Transverse colon (tissue), 4 donors: ENCODE results near the gene NACA. TPM values are rescaled to one million over a fixed set of nuclear protein-coding genes. Genes with fewer than 3 reads are reported as not detected.
A peak's percentile ranks its signal among the peaks of the same experiment; 100 is the strongest.

ENCODE experiments used
- DNase-seq: peaks from one replicate; pipeline ENCODE4 v3.0.0-alpha.2; 2019
- H3K27ac ChIP-seq, 4 donors: fragments of 200-600 bp; sonication (generic); 2 replicates each; pipeline ENCODE4 v1.5.1; 2016 to 2018; ENCODE audit warnings: inconsistent platforms in 4 of 4
- H3K27me3 ChIP-seq: fragments of 200-600 bp; sonication (generic); 2 replicates; pipeline ENCODE4 v1.5.1; 2017; ENCODE audit warnings: inconsistent platforms
- H3K36me3 ChIP-seq, 4 donors: fragments of 200-600 bp; sonication (generic); 2 replicates each; pipeline ENCODE4 v1.5.1; 2017 to 2019; ENCODE audit warnings: inconsistent platforms in 4 of 4
- H3K4me1 ChIP-seq, 4 donors: fragments of 200-600 bp; sonication (generic); 2 replicates each; pipeline ENCODE4 v1.5.1; 2017 to 2020; ENCODE audit warnings: inconsistent platforms in 4 of 4
- H3K4me3 ChIP-seq, 4 donors: fragments of 200-600 bp; sonication (generic); 1 replicate in 1 of 4; 2 replicates in 3 of 4; pipeline versions ENCODE4 v1.5.1 to v1.6.1; 2017 to 2019; ENCODE audit warnings: inconsistent platforms in 4 of 4
- H3K9me3 ChIP-seq, 2 donors: fragments of 200-600 bp; sonication (generic); 2 replicates each; pipeline ENCODE4 v1.5.1; 2017 to 2019; ENCODE audit warnings: inconsistent platforms in 2 of 2
- EP300 ChIP-seq: sonication (generic); formaldehyde crosslinking; IDR thresholded peaks from one replicate; pipeline ENCODE4 v1.6.1; 2017; ENCODE audit warnings: antibody characterized with exemption, low read depth
- POLR2A ChIP-seq: fragments of 450-650 bp; IDR thresholded peaks from one replicate; pipeline ENCODE4 v1.6.1; 2016; ENCODE audit warnings: antibody characterized with exemption, mild to moderate bottlenecking, moderate library complexity
- POLR2AphosphoS5 ChIP-seq, 3 donors: sonication (generic); formaldehyde crosslinking; IDR thresholded peaks; one replicate each; pipeline ENCODE4 v1.6.1; 2016; ENCODE audit warnings: antibody characterized with exemption in 3 of 3
- WGBS, 2 donors: methylation state at CpG; one replicate each; pipeline ENCODE4 v1.1.5; 2018; ENCODE audit warnings: low coverage in 1 of 2; 5-methylcytosine and 5-hydroxymethylcytosine counted together
- in situ Hi-C, 4 donors: fragments of 200-750 bp; cut with MboI; loops; one replicate each; pipeline versions ENCODE4 v1.15.0 to v1.15.1; 2017; ENCODE audit warnings: low sequenced_read_pairs in 3 of 4, low pct_ligation_motif_present in 1 of 4, low pct_unique_long_range_greater_than_20kb in 1 of 4
- intact Hi-C: fragments of 100-400 bp; cut with DNase I; formaldehyde crosslinking; loops from one replicate; pipeline ENCODE4 v1.15.1; 2023; ENCODE audit warnings: low total_unique reads
- total RNA-seq, 4 donors: library from RNA; depleted of rRNA; stranded (reverse); fragments of >200 nt; gene quantifications; one replicate each; pipeline ENCODE4 v1.1.0, GENCODE V29; 2016
- TF ChIP-seq, protein P1 (sequence below), 5 experiments: fragments of 200-600 bp in 3 of 5; fragments of 450-650 bp in 2 of 5; sonication (generic) in 3 of 5; IDR thresholded peaks; 1 replicate in 2 of 5; 2 replicates in 3 of 5; pipeline ENCODE4 v1.5.1; 2016 to 2017; ENCODE audit warnings: antibody characterized with exemption in 5 of 5, inconsistent platforms in 3 of 5, mild to moderate bottlenecking in 2 of 5, moderate library complexity in 1 of 5

Gene NACA
- total RNA-seq, 4 donors from 2014 or later = 187 to 1,049 (median 756) TPM

DNA sequence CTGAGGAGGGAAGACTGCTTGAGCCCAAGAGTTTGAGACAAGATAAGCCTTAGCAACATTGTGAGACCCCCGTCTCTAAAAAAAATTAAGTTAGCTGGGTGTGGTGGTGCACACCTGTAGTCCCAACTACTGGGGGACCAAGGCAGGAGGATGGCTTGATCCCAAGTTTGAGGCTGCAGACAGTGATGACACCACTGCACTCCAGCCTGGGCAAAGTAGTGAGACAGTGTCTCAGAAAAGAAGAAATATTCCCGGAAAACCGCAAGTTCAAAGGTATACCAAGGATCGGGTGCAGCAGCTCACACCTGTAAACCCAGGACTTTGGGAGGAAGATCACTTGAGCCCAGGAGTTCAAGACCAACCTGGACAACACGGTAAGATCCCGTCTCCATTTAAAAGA is 42.8 kb downstream of the NACA start:
- TF ChIP-seq, protein P1, sequence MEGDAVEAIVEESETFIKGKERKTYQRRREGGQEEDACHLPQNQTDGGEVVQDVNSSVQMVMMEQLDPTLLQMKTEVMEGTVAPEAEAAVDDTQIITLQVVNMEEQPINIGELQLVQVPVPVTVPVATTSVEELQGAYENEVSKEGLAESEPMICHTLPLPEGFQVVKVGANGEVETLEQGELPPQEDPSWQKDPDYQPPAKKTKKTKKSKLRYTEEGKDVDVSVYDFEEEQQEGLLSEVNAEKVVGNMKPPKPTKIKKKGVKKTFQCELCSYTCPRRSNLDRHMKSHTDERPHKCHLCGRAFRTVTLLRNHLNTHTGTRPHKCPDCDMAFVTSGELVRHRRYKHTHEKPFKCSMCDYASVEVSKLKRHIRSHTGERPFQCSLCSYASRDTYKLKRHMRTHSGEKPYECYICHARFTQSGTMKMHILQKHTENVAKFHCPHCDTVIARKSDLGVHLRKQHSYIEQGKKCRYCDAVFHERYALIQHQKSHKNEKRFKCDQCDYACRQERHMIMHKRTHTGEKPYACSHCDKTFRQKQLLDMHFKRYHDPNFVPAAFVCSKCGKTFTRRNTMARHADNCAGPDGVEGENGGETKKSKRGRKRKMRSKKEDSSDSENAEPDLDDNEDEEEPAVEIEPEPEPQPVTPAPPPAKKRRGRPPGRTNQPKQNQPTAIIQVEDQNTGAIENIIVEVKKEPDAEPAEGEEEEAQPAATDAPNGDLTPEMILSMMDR (IDR thresholded peaks at IDR 0.05) = no peak
- TF ChIP-seq POLR2A = no peak
- 69% methylated on average over 6 of the region's 6 CpGs; no CpG with 5 or more reads in 1 of the 2 donors for WGBS, 2 donors
- no peaks in the 10 kb centered on the region for H3K36me3 ChIP-seq
- no peak overlapping the region for H3K4me3 ChIP-seq
- in situ Hi-C loops (no loop called here), intact Hi-C loops (no loop called here)
- peaks cover 18 to 81% (median 57%) of the 10 kb centered on the region in 4 donors for H3K4me1 ChIP-seq
- no peaks in the 10 kb centered on the region for H3K27me3 ChIP-seq
- no peak for DNase-seq
- peak overlapping the region in 2 of 4 donors; percentile 100 for H3K27ac ChIP-seq
- H3K9me3 ChIP-seq = no peaks in the 10 kb centered on the region

DNA sequence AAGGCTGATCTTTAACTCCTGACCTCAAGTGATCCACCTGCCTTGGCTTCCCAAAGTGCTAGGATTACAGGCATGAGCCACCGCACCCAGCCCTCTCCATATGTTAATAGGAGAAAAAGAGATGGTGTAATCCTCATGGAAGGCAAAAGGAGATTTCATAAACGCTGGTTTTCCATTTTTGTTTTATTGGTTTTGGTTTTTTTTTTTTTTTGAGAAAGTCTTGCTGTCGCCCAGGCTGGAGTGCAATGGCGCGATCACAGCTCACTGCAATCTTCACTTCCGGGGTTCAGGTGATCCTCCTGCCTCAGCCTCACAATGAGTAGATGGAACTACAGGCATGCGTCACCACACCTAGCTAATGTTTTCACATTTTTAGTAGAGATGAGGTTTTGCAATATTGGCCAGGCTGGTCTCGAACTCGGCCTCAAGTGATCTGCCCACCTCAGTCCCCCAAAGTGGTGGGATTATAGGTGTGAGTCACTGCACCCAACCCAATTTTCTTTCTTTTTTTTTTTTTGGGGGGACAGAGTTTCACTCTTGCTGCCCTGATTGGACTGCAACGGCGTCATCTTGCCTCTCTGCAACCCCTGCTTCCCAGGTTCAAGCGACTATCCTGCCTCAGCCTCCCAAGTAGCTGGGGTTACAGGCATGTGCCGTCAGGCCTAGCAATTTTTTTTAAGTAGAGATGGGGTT is 45.1 kb downstream of the NACA start:
- intact Hi-C loops = no loop called here
- Histone ChIP-seq H3K27me3 (no peaks in the 10 kb centered on the region), H3K4me1 (peaks cover 25 to 88% (median 65%) of the 10 kb centered on the region in 4 donors), H3K9me3 (no peaks in the 10 kb centered on the region), H3K36me3 (no peaks in the 10 kb centered on the region), H3K4me3 (no peak overlapping the region), H3K27ac (no peak overlapping the region)
- DNase-seq = no peak
- TF ChIP-seq POLR2A (no peak), EP300 (no peak), POLR2AphosphoS5 (IDR thresholded peaks at IDR 0.05) (no peak)
- TF ChIP-seq, protein P1 (IDR thresholded peaks at IDR 0.05) = no peak
- in situ Hi-C loops = no loop called here
- 75 to 86% methylated on average over 6 to 13 of the region's 13 CpGs for WGBS, 2 donors

DNA sequence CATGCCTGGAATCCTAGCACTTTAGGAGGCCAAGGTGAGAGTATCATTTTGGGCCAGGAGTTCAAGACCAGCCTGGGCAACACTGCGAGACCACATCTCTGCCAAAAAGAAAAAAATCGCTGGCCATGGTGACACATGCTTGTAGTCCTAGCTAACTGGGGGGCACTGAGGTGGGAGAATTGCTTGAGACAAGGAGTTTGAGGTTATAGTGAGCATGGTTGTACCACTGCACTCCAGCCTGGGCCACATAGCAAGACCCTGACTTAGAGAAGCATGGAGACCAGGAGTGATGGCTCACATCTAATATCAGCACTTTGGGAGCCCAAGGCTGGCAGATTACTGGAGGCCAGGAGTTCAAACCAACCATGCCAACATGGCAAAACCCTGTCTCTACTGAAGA is 46.2 kb downstream of the NACA start:
- 89% methylated on average over 2 of the region's 2 CpGs; no CpG with 5 or more reads in 1 of the 2 donors for WGBS, 2 donors
- no peak overlapping the region for H3K4me3 ChIP-seq
- H3K36me3 ChIP-seq = no peaks in the 10 kb centered on the region
- TF ChIP-seq POLR2AphosphoS5 (IDR thresholded peaks at IDR 0.05) = no peak
- no peak for TF ChIP-seq POLR2A
- TF ChIP-seq, protein P1 (IDR thresholded peaks at IDR 0.05) = no peak
- no peak for TF ChIP-seq EP300
- H3K4me1 ChIP-seq = peaks cover 25 to 85% (median 59%) of the 10 kb centered on the region in 4 donors
- peak overlapping the region in 2 of 4 donors; percentile 75 to 80 for H3K27ac ChIP-seq
- DNase-seq = no peak
- H3K27me3 ChIP-seq = no peaks in the 10 kb centered on the region
- intact Hi-C loops = no loop called here
- in situ Hi-C loops = no loop called here
- no peaks in the 10 kb centered on the region for H3K9me3 ChIP-seq

DNA sequence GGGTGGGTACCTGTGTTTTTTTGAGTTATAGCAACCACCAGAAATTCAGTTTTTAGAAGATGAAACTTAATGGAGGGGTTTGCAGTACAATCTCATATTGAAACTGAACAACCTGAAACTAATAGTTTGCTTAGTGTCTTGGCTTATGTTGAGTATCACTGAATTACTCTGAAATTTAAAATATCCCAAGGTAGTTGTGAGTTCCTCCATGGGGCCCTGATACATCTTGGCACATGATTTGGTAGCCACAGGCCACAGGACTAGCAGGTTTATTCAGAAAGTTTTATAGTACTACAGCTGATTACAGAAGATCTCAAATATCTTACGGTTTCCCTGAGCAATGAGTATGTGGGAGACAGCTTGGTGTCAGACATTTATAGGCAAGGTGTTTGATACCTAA is 47.4 kb downstream of the NACA start:
- no peak overlapping the region for H3K4me3 ChIP-seq
- peaks cover 29 to 80% (median 57%) of the 10 kb centered on the region in 4 donors for H3K4me1 ChIP-seq
- WGBS, 2 donors = 30 to 38% methylated on average over 1 of the region's 1 CpG
- H3K27me3 ChIP-seq = no peaks in the 10 kb centered on the region
- intact Hi-C loops (no loop called here), in situ Hi-C loops (no loop called here)
- DNase-seq = no peak
- H3K36me3 ChIP-seq = no peaks in the 10 kb centered on the region
- H3K9me3 ChIP-seq = no peaks in the 10 kb centered on the region
- peak overlapping the region; percentile 64 to 80 (median 77) for H3K27ac ChIP-seq
- TF ChIP-seq POLR2AphosphoS5 (IDR thresholded peaks at IDR 0.05) = no peak
- no peak for TF ChIP-seq EP300
- no peak for TF ChIP-seq POLR2A
- TF ChIP-seq, protein P1 (IDR thresholded peaks at IDR 0.05) = no peak
